ENCODE results near the gene TRABD2B.

The TRABD2B gene

GRCh38 chr1:47931395-47931794, 65.8 kb downstream of the TRABD2B start:
- no peak for DNase-seq

GRCh38 chr1:47930210-47930840, 66.9 kb downstream of the TRABD2B start:
- DNase-seq = no peak

DNA sequence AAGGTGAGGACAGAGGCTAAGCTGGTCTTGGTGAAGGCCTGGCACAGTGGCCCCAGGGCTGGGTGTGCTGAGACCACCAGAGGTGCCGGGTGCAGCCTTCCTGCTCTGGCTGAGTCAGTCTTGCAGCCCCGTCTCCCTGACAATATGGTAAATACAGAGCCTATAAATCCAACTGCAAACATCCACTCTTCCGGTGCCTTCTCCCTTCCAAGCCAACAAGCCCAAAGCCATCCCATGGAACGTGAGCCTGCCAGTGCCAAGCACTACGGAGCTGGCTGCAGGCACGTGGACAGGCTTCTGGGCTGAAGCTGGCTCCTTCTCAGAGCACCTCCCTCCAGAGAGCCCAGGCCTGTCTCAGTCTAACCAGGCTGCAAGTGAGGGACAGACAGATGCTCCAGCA, 70.0 kb downstream of the TRABD2B start:
- no peak for DNase-seq

DNA sequence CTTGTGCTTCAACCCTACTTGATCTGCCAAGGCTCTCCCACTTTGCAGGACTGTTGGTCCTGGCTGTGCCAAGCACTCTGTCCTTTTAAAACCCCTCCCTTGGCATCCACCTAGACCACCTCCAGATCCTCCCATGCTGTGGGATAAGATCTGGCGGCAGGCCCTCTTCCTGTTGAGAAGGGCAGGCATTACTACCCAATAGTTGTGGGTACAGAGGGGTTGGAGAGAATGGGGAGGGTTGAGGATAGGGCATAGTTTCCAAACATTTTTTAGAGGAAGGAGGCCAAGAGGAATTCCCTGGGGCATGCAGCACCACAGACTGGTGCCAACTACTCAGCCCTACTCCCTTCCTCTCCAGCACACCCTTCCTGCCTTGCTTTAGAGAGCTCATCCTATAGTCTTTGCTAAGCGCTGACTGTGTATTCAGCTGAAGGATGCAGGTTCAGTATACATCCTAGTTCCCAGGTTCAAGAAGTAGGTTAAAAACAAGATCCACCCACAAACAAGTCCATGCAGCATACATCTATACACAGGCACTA, 70.7 kb downstream of the TRABD2B start:
- no peak for DNase-seq

DNA sequence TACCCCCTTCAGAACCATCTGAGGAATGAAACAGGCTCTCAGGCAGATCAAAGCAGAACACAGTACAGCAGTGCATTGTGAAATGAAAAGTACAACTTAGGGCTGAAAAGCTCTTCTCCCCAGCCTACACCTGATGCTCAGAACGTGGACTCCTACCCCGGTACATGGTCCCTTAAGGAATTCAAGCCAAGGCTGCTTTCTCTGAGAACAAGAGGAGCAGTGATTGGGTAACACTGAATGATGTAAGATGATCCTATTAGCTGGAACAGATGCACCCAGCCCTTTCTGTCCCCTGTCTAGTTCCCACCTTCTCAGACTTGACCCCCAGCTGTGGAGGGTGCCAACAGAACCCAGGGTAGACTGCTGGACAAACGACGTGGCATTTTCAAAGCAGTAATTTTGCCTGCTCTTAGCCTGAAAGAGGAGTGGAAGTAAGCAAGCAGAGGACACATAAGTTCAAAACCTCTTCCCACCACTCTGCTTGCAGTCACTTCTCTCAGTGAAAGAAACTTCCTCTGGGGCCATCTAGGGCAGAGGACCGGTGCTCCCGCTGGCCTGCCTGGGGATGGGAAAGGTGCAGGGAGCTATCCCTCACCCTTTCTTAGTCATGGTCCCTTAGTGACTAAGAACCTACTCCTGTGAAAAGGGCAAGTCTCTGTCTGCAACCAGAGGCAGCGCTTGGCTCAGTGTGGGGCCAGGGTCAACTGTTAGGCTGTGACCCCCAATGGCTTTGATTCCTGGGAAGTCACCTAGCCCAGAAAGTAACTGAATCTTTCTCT, 72.7 kb downstream of the TRABD2B start:
- DNase-seq = no peak

GRCh38 chr1:47921935-47922415, 75.2 kb downstream of the TRABD2B start:
- DNase-seq = no peak

DNA sequence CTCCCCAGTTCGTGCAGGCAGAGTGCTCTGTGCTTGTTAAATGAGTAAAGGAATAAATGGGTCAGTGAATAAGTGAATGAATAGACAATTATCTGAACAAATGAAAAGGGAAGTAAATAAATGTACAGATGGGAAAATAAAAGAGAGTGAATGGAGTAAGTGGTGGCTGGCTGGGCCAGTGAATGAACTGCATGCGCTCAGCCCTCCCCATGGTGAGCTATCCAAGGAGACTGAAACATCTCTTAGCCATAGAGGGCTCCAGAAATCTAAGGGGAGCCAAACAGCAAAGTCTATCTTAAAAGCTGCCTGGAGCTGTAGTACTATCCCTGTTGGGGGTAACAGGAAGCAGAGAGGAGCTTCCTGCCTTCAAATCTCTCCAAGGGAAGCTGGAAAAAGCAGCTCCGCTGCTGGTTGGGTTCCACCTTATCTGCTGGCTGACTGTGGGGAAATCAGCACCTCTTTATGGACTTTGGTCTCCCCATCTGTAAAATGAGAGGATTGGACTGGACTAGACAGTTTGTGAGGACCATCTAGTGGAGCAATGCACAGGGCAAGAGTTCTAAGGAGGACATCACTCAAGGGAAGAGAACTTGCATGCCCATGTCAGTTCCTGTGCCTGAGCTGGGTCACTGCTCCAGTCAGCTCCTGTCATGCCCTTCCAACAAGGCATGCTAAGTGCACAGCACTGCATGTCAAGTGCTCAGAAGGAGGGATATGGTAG, 77.9 kb downstream of the TRABD2B start:
- DNase-seq = no peak

GRCh38 chr1:47918257-47918867, 78.8 kb downstream of the TRABD2B start:
- no peak for DNase-seq

- no peak for DNase-seq
Measured at GRCh38 chr1:47917687-47918086, 79.5 kb downstream of the TRABD2B start.

GRCh38 chr1:47915677-47916353, 81.4 kb downstream of the TRABD2B start:
- DNase-seq = no peak

- no peak for DNase-seq
Measured at GRCh38 chr1:47914952-47915676, 82.1 kb downstream of the TRABD2B start.

GRCh38 chr1:47914218-47914938, 82.8 kb downstream of the TRABD2B start:
- no peak for DNase-seq

- DNase-seq = no peak
Measured at GRCh38 chr1:47913225-47913823, 83.9 kb downstream of the TRABD2B start.

GRCh38 chr1:47912756-47913155, 84.4 kb downstream of the TRABD2B start:
- DNase-seq = no peak

GRCh38 chr1:47911892-47912291, 85.3 kb downstream of the TRABD2B start:
- DNase-seq = no peak

DNA sequence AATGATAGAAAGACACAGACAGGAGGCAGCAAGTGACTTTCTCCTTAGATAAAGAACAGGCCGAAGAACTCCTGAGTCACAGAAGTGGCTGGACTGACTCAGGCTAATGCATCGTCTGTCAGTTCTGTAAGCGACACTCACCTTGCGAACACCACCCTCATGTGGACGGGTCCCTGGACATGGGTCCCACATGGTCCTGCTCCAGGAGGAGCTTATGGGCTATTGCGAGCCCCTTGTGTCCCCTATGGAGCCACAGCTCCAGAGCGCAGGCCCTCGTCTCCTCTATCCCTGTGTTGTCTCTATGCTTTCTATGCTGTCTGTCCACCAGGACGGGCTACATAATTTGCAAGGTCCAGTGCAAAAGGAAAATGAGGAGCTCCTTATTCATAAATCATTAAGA, 85.8 kb downstream of the TRABD2B start:
- DNase-seq = no peak

GRCh38 chr1:47908258-47908657, 88.9 kb downstream of the TRABD2B start:
- DNase-seq = no peak

GRCh38 chr1:47907177-47907528, 90.0 kb downstream of the TRABD2B start:
- DNase-seq = no peak

DNA sequence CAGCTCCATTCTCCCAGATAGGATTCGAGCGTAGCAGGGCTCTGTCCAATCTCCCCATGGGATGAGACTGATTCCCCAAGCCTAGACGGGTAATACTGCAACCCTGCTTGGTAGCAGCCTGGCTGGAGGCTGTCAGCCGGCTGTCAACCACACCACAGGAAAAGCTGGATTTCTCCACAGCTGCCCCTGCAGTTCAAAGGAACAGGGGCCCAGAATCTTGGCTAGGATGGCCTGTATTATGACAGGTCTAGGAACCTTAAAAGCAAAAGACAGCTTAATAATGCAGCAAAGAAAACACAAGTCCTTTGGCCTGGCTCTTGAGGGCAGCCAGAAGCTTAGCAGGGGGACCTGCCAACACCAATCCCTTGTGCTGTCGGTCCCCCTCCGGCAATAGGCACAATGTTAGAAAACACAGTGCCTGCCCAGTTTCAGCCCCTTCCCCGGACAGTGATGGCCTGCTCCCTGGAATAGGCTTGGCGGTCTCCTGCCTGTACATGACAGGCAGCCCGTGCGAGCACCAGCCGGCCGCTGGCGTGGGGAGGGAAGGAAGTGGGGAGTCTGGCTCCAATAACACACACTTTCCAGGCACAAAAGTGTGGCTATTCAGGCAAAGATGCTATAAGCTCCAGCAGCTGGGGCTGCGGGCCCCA, 90.5 kb downstream of the TRABD2B start:
- no peak for DNase-seq

- no peak for DNase-seq
Measured at GRCh38 chr1:47906009-47906432, 91.2 kb downstream of the TRABD2B start.
